Measurements from ENCODE around the gene ADCK1. TPM values are rescaled to one million over a fixed set of nuclear protein-coding genes. Genes with fewer than 3 reads are reported as not detected.
"Not testable (repeated sequence)": the region's sequence is repeated elsewhere in the genome, so short reads cannot be mapped to it uniquely, and the experiment has no call there.

ADCK1 gene
- total and polyA plus RNA-seq, 2 of the 13 experiments (the other 11 are each of a cell fraction or from before 2014, with no cell fraction given), result 3.9 to 6.3 TPM

DNA sequence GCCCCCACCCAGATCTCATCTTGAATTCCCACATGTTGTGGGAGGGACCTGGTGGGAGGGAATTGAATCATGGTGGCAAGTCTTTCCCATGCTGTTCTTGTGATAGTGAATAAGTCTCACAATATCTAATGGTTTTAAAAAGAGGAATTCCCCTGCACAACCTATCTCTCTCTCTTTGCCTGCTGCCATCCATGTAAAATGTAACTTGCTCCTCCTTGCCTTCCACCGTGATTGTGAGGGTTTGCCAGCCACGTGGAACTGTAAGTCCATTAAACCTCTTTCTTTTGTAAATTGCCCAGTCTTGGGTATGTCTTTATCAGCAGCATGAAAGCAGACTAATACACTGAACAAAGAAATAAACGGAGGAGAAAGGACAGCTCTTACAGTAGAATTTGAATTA, 159.8 kb downstream of the ADCK1 start:
- ATAC-seq; BruUV-seq (replicated peaks); POLR2A ChIA-PET; H3K27ac ChIP-seq (ENCODE audit: extremely low read length, insufficient read depth, low read length); H3K4me3 ChIP-seq (replicated peaks in 1 of 3; ENCODE audit: insufficient read depth in 1 of 3, low read depth in 2 of 3, low read length in 3 of 3); H2AFZ ChIP-seq (ENCODE audit: low read length); CTCF ChIA-PET (ENCODE audit: low intra/inter-chr PET ratio, low total read pairs); H3K4me2 ChIP-seq (ENCODE audit: low read depth, low read length); H3K79me2 ChIP-seq (ENCODE audit: insufficient read depth, low read length); H3K36me3 ChIP-seq (replicated peaks in 1 of 2; ENCODE audit: control insufficient read depth in 1 of 2, insufficient read depth in 2 of 2, low read length in 2 of 2); in situ Hi-C loops (cut with HindIII; ENCODE audit: extremely low pct_ligation_motif_present, low pct_unique_long_range_greater_than_20kb); H3K27me3 ChIP-seq (ENCODE audit: control insufficient read depth in 1 of 2, insufficient read depth in 2 of 2, low read length in 2 of 2); H3K9ac ChIP-seq (ENCODE audit: insufficient read depth, low read depth, low read length); H3K9me3 ChIP-seq (ENCODE audit: low read length); FAIRE-seq; DNase-seq (ENCODE audit: low spot score); H4K20me1 ChIP-seq (ENCODE audit: insufficient read depth, low read length); intact Hi-C loops (cut with micrococcal nuclease; ENCODE audit: unreplicated experiment); H3K4me1 ChIP-seq (ENCODE audit: insufficient read depth, low read length): not testable (repeated sequence)
- WGBS (ENCODE audit: low lambda C conversion rate), result 1% methylated on average over 3 of the region's 3 CpGs

DNA sequence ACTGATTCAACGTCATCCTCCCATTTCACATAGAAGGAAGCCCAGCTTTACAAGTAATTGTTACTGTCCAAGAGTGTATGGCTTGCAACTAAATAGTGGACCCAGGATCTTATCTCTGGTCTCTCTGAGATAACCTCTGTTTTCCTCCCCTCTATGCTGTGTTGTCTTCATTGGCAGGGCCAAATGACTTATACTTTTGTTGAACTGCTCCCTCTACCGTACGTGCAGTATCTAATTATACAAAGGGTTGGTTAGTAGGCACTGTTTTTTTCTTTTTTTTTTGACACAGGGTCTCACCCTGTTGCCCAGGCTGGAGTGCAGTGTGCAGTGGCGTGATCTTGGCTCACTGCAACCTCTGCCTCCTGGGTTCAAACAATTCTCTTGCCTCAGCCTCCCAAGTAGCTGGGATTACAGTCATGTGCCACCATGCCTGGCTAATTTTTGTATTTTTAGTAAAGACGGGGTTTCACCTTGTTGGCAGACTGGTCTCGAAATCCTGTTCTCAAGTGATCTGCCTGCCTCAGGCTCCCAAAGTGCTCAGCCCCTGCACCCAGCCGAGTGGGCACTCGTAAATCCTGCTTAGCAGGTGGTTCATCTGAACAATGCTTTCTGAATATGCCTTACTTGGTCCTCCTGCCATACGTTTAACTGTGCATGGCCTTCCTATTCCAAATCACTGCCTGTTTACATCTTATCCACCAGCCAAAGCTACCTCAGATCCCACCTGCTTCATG, 162.1 kb downstream of the ADCK1 start:
- no TSS peak for BruUV-seq (replicated peaks)
- H3K9me3 ChIP-seq (ENCODE audit: low read length), result no peaks in the 10 kb centered on the region
- 0 out of 2 replicates have a peak, but pooled peaks cover 4% of the 10 kb centered on the region for H3K4me1 ChIP-seq (ENCODE audit: insufficient read depth, low read length)
- H3K27ac ChIP-seq (ENCODE audit: extremely low read length, insufficient read depth, low read length), result no peak overlapping the region
- H4K20me1 ChIP-seq (ENCODE audit: insufficient read depth, low read length), result no peaks in the 10 kb centered on the region
- H3K27me3 ChIP-seq (ENCODE audit: control insufficient read depth in 1 of 2, insufficient read depth in 2 of 2, low read length in 2 of 2), result no peaks in the 10 kb centered on the region; a peak in 2 of 5 replicates
- H3K36me3 ChIP-seq (replicated peaks in 1 of 2; ENCODE audit: control insufficient read depth in 1 of 2, insufficient read depth in 2 of 2, low read length in 2 of 2), result no peaks in the 10 kb centered on the region
- H3K4me3 ChIP-seq (replicated peaks in 1 of 3; ENCODE audit: insufficient read depth in 1 of 3, low read depth in 2 of 3, low read length in 3 of 3), result no peak overlapping the region
- FAIRE-seq (no peak), ATAC-seq (peak; percentile 36), DNase-seq (ENCODE audit: low spot score) (no peak)
- 27% methylated on average over 9 of the region's 9 CpGs for WGBS (ENCODE audit: low lambda C conversion rate)
- no peak overlapping the region for H3K9ac ChIP-seq (ENCODE audit: insufficient read depth, low read depth, low read length)
- CTCF ChIA-PET (ENCODE audit: low intra/inter-chr PET ratio, low total read pairs), result no interaction called here
- no peak for TF ChIP-seq CBX2 (IDR thresholded peaks at IDR 0.05; ENCODE audit: low read depth, low read length)
- TF ChIP-seq CBX2 (CRISPR knock-in tag; IDR thresholded peaks at IDR 0.05; ENCODE audit: low read depth), result no peak
- no peak for TF ChIP-seq THYN1 (CRISPR knock-in tag; IDR thresholded peaks at IDR 0.05; ENCODE audit: borderline replicate concordance, low read depth)
- TF ChIP-seq, protein P1, sequence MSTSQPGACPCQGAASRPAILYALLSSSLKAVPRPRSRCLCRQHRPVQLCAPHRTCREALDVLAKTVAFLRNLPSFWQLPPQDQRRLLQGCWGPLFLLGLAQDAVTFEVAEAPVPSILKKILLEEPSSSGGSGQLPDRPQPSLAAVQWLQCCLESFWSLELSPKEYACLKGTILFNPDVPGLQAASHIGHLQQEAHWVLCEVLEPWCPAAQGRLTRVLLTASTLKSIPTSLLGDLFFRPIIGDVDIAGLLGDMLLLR (CRISPR knock-in tag; IDR thresholded peaks at IDR 0.05), result no peak
- TF ChIP-seq RORA (CRISPR knock-in tag; IDR thresholded peaks at IDR 0.05), result no peak
- TF ChIP-seq ZNF468 (CRISPR knock-in tag; IDR thresholded peaks at IDR 0.05), result no peak
- no peak for TF ChIP-seq HES4 (CRISPR knock-in tag; IDR thresholded peaks at IDR 0.05; ENCODE audit: borderline replicate concordance)
- no peak for TF ChIP-seq ZNF550 (CRISPR knock-in tag; IDR thresholded peaks at IDR 0.05; ENCODE audit: borderline replicate concordance)
- TF ChIP-seq, protein P2, sequence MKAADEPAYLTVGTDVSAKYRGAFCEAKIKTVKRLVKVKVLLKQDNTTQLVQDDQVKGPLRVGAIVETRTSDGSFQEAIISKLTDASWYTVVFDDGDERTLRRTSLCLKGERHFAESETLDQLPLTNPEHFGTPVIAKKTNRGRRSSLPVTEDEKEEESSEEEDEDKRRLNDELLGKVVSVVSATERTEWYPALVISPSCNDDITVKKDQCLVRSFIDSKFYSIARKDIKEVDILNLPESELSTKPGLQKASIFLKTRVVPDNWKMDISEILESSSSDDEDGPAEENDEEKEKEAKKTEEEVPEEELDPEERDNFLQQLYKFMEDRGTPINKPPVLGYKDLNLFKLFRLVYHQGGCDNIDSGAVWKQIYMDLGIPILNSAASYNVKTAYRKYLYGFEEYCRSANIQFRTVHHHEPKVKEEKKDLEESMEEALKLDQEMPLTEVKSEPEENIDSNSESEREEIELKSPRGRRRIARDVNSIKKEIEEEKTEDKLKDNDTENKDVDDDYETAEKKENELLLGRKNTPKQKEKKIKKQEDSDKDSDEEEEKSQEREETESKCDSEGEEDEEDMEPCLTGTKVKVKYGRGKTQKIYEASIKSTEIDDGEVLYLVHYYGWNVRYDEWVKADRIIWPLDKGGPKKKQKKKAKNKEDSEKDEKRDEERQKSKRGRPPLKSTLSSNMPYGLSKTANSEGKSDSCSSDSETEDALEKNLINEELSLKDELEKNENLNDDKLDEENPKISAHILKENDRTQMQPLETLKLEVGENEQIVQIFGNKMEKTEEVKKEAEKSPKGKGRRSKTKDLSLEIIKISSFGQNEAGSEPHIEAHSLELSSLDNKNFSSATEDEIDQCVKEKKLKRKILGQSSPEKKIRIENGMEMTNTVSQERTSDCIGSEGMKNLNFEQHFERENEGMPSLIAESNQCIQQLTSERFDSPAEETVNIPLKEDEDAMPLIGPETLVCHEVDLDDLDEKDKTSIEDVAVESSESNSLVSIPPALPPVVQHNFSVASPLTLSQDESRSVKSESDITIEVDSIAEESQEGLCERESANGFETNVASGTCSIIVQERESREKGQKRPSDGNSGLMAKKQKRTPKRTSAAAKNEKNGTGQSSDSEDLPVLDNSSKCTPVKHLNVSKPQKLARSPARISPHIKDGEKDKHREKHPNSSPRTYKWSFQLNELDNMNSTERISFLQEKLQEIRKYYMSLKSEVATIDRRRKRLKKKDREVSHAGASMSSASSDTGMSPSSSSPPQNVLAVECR (CRISPR knock-in tag; IDR thresholded peaks at IDR 0.05; ENCODE audit: borderline replicate concordance), result no peak
- TF ChIP-seq MAFK (conservative IDR thresholded peaks at IDR 0.05 in 1 of 2, IDR thresholded peaks at IDR 0.05 in 1 of 2; ENCODE audit: low read length in 2 of 2), result no peak
- no peak for TF ChIP-seq SMARCE1 (IDR thresholded peaks at IDR 0.05; ENCODE audit: borderline replicate concordance)
- H3K79me2 ChIP-seq (ENCODE audit: insufficient read depth, low read length), result no peaks in the 10 kb centered on the region
- in situ Hi-C loops (cut with HindIII; ENCODE audit: extremely low pct_ligation_motif_present, low pct_unique_long_range_greater_than_20kb) (no loop called here), intact Hi-C loops (cut with micrococcal nuclease; ENCODE audit: unreplicated experiment) (no loop called here)
- no peak overlapping the region for H3K4me2 ChIP-seq (ENCODE audit: low read depth, low read length)
- H2AFZ ChIP-seq (ENCODE audit: low read length), result no peak overlapping the region
- POLR2A ChIA-PET, result no interaction called here

Data from HepG2 (cell line).